ENCODE results near the gene CAMK1D.
"Not testable (repeated sequence)": the region's sequence is repeated elsewhere in the genome, so short reads cannot be mapped to it uniquely, and the experiment has no call there.

Gene CAMK1D

DNA sequence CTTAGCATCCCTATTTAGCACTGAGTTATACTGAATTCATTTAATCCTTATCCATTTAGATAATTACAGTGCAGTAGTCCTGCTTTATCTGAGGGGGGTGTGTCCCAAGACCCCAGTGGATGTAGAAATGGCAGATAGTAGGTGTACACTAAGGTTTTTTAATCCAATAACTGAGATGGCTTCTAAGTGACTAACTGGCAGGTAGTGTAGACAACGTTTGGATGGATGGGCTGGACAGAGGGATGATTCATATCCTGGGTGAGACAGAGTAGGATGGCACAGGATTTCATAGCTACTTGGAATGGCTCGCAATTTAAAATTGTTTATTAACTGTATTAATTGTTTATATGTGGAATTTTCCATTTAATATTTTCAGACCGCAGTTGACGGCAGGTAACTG, 356.6 kb downstream of the CAMK1D start:
- no peak for DNase-seq

DNA sequence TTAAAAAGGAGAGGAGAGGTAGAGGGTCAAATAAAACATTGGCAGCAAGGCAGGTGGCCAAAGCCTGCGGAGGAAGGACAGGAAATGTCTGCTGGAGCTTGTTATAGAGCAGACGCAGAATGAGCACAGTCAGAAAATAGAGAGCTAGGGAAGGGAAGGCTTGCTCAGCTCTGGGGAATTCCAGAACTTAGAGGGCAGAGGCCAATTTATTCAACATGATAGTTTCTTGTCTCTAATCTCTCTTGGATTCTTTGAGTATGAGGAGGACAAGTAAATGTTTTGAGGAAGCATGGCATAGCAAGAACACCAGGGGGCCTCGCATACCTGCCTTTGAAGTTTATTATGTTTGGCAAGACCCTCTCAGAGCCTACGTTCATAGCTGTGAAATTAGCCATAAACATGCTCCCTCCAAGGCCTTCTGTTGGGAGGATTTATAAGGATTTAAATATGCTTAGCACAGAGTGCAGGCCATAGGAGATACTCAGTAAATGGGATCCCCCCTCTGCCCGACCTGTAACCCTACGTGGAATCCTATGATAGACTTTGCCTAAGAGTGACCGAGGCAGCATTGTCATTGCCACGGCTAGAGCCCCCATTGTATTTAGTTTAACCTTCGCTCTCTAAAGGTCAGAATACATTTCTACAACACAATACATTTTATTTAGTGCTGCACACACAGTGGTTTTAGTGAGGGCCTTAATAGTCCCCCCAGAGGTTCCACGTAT, 358.3 kb downstream of the CAMK1D start:
- DNase-seq: peak in 1 of 5 experiments; percentile 73

DNA sequence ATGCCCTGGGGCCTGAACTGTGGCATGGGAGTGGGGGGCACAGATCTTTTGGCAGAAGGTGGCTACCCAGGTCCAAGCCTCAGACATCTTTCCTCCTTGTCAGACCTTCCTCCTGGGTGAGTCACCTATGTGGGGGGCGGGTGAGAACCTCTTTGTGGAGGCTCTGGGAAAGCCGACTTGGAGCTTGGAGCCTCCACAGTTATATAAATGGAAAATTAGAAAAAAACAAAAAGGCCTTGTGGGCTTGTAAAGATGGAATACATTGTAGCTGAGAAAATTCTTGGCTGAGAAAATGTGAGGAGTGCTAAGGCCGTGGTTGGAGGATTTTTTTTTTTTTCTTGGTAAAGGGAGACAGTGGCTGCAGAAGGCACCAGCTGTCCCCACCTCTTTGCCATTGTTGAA, 359.7 kb downstream of the CAMK1D start:
- no peak for DNase-seq

DNA sequence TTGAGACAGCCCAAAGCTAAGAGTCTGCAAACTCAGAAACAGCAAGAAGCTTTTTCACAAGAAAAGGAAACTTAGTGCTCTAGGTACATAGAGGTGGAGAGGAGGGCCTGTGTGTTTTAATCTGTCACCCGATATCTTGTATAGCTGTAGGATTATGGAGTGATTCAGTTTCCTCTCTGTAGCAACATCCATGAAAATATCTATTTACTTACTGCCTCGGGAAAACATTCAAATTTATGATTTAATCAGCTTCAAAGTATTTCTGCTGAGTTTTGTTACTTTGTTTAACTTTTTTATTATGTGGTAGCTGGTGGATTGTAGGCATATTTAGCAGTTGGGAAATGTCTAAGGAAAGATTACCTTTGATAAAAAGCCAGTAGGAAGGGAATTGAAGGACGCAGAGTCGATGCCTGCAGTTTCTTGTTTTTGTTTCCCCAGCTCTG, 360.2 kb downstream of the CAMK1D start:
- DNase-seq: no peak

DNA sequence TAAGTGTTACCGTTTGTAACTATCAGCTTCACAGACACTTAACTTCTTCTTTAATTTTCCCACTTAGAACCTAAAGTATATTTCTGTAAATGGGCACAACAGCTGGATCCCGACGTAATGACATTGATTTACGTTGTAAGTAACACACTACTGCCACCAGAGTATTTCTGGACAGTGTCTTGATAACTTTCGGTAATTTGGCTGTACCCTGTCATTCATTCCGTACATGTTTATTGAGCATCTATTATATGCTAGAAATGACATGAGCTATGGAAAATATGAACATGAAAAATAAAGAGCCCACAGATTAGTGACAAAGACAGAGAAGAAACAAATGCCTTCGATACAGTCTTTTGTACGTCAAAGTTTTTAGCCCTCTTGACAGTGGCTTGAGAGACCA, 360.8 kb downstream of the CAMK1D start:
- no peak for DNase-seq

DNA sequence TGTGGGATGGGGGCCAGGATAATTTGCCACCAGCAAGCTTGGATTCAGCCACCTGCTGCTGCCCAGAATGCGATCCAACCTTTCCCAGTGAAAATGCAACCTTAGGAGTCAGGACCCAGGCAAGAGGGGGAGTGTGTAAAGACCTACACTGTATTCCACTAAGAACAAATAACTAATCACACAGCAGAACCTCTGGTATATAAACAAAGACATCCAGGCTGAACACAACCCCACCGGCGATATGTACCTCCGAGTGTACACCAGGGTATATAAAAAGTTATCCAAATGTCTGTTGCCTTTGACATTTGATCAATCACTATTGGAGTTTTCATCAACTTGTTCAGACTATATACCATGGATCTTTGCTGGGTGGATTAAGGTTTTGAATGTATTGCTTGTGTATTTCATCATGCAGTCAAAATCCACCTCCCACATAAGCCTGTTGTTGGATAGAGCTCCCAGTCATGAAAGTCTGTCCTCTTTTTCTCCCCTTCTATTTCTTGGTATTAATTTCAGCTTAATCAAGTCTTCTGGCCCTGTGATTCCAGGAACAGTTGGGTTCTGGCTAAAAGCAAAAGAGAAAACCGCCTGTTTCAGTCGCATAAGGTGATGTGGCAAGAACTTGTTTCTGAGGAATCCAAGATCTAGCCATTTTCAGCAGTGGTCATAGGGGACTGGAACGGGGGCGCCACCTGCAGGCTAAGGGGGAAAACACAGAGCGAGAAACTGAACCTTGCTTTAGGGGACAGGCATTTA, 361.4 kb downstream of the CAMK1D start:
- DNase-seq: peak; percentile 39 to 89 (median 52)

DNA sequence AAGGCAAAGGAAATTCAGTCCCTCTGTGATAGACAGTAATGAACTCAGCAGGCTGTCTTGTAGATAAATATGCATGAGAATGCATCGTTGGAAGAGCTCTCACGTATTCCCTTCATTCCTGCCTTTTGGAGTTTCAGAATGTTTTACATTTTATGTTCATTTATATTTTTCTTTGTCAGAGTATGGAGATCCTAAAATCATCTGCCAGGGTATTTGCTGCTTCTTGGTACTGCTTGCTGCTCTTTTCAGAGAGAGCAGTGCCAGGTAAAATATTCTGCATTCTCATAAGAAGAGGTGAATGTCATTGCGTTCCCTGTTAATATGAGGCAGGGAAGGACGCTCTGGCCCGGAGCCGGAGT, 362.0 kb downstream of the CAMK1D start:
- no peak for DNase-seq

DNA sequence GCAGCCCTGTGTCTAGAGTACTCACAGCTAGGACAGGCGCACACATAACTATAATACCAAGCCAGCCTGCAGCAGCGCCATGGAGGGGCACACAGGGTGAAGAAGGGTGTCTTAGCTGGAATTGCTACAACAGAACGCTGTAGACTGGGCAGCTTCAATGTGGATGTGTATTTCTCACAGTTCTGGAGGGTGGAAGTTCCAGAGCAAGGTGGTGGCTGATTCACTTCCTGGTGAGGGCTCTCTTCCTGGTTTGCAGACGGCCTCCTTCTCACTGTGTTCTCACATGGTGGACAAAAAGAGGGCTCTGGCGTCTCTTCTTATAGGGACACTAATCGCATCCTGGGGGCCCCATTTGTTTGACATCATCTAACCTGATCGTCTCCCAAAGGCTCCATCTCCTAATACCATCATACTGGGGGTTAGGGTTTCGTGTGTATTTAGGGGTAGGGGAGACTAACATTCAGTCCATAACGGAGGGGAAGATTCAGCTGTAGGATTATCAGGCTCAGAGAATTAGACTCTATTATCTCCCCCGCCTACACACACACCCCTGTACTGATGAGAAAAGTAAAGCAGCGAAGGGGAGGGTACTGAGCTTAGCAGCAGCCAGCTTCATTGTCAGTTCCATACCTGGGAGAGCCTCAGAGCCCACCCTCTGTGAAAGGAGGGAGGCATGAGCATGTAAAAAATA, 363.1 kb downstream of the CAMK1D start:
- DNase-seq: no peak

DNA sequence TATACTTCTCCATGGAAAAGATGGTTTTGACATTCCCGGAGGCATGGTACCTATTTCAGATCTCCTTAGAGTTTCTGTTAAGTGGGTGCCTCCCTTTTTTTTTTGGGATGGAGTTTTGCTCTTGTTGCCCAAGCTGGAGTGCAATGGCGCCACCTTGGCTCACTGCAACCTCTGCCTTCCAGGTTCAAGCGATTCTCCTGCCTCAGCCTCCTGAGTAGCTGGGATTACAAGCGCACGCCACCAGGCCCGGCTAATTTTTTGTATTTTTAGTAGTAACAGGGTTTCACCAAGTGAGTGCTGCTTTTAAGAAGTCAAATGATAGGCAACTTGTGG, 363.6 kb downstream of the CAMK1D start:
- DNase-seq: not testable (repeated sequence)

DNA sequence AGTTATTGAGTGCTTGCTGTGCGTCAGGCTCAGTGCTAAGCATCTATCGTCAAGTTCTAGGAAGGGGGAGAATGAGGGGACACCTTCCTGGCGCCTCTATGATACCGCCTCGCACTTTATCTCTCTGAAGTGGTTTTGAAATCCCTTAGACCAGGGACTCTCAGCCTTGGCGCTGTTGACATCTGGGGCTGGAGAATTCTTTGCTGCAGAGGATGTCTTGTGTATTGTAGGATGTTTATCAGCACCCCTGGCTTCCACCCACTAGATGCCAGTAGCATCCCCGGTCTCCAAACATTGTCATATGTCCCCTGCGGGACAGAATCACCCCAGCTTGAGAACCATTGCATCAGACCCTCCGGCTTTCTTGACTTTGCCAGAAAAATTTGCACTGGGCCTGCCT, 366.7 kb downstream of the CAMK1D start:
- DNase-seq: no peak

DNA sequence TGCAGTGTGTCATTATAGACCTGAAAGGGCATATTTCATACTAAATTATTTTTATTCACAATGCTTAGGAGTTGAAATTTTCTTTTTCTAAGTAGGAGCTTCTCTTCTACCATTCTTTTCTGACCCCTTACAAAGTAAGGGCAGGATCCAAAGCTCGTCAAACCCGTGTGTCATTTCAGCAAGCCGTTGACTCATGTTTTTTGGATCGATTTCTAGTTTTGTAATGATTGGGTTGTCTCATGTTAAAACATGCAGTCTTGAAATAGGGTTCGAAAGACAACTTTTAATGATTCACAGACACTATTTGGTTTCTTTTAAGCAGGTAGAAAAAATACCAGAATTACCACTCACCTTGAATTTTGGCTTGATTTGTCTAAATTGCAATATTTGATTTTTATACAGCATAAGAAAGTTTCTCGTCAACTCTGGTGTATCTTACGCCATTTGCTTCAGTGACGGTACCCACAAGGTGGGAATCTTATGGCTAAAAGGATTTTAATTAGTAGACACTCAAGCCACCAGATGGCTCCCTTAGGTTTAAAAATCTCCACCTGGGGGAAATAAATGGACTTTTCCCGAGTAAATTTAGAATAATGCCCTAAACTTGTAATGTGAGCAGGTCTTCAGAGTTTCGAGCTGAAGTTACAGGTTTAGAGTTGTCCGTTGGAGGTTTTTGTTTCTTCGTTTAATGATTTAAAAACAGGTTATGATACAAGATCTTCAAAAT, 368.8 kb downstream of the CAMK1D start:
- no peak for DNase-seq

DNA sequence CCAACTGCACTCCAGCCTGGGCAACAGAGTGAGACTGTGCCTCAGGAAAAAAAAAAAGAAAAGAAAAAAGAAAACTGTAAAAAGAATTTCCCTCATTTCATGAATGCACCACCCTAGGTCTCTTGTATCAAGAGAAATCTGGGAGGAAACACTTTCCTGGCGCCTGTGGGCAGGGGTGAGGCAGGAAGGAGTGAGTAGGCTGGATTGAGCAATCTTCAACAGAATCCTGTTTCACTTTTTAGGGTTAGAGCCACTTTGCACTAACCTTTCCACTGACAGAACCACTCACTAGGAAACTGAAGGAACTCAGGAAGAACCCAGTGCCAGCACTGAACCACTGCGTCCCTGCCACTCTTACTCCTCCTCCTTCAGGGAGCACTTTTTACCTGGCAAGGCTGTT, 370.0 kb downstream of the CAMK1D start:
- DNase-seq: no peak

DNA sequence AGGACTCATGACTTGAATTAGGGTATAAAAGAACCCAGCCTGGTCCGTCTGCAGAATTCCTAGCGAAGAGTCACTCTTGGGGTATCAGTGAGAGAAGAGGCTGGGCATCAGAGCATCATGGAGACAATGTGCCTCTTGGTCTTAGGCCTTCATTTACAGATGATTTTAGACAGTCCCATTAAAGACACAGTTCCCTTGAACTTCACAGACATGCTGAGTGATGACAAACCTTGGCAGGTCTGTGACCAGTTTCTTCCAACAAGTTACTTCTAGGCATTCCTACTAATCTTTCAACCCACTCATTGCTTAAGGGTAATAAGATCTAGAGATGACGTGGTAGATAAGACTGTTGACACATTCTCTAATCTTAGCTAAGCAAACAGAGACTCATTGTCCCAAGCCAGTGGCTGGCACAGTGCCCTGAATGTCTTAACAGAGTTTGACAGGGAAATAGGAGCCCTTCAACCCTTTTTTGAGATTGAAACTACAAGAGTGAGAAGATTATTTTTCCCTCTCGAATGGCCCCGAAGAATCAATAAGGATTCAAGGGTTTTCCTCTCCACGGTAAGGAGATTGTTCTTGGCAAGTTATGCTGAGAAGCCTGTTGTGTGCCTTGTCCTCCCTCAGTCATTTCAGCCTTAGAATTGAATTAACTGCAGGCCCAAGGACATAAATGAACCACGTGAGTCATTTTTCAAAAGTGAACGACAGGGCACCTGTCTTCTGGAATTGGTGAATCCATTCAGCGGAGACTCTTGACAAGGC, 371.1 kb downstream of the CAMK1D start:
- peak in 2 of 5 experiments; percentile 33 to 73 for DNase-seq

DNA sequence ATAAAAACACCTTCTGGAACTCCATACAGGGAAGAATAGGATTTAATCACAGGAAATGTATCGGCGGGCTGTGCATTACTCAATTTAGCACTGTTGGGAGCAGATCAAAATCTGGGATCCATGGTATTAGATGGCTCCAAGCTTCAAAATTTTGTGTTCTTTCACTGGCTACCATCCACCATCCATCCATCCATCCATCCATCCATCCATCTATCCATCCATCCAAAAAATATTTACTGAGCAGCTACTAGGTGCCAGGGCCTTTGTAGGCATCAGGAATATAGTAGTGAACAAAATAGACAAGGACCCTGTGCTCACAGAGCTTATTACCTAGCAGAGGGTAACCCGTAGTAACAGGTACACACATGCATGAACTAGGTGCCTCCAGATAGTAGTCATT, 372.0 kb downstream of the CAMK1D start:
- no peak for DNase-seq

DNA sequence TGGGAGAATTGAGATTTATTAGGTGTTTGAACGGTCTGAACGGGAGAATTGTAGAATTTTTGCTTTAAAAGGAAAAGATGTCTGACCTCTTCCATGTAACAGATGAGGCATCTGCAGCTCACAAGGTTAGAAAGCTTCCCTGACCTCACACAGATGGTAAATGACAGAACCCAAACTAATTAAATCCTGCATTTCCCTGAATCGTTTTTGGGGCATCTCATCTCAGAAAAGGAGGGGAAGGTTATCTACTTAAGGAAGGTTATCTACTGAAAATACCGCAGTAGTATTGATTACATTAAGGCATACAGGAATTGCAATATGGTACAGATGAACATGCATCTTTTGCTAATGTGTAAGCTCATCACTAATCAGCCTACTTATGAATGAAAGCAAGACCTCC, 373.9 kb downstream of the CAMK1D start:
- DNase-seq: no peak

DNA sequence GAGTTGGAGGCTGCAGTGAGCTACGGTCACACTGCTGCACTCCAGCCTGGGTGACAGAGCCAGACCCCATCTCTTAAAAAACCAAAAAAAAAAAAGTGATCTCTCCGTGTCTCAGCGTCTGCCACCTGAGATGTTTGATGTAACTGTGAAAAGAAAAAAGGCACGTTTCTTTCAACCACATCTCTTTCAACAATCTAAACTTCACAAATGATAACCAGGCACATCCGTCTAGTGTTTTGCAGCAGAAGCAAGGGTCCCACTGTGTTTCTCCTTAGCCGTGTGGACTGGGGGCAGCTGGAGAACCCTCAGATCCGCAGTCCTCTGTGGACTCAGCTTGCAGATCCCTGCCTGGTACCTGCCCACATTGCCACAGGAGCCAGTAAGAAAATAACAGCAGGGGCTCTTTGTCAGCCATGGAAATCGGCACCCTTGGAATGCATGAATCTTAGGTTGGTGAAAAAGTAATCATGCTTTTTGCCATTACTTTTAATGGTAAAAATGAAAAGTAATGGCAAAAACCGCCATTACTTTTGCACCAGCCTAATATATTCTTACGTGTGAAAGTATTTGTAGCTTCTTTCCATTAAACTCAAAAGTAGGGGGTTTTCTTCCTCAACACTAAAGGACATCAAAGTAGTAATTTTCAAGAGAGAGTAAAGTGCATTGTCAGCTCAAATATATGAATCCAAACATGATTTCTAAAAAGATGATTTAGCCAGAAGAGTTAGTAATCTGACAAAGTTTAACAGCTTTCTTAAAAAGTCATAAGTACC, 375.6 kb downstream of the CAMK1D start:
- DNase-seq: peak in 1 of 5 experiments; percentile 56

DNA sequence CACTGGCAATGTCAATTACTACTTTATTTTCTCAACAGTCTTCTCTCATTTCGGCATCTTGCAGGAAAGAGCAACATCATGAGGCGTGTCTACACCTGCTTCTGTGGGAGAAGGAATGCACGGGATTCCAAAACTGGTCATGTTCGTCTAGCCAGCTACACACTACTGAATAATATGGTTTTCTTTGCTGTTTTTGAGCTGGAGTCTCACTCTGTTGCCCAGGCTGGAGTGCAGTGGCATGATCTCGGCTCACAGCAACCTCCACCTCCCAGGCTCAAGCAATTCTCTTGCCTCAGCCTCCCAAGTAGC, 376.2 kb downstream of the CAMK1D start:
- DNase-seq: not testable (repeated sequence)

DNA sequence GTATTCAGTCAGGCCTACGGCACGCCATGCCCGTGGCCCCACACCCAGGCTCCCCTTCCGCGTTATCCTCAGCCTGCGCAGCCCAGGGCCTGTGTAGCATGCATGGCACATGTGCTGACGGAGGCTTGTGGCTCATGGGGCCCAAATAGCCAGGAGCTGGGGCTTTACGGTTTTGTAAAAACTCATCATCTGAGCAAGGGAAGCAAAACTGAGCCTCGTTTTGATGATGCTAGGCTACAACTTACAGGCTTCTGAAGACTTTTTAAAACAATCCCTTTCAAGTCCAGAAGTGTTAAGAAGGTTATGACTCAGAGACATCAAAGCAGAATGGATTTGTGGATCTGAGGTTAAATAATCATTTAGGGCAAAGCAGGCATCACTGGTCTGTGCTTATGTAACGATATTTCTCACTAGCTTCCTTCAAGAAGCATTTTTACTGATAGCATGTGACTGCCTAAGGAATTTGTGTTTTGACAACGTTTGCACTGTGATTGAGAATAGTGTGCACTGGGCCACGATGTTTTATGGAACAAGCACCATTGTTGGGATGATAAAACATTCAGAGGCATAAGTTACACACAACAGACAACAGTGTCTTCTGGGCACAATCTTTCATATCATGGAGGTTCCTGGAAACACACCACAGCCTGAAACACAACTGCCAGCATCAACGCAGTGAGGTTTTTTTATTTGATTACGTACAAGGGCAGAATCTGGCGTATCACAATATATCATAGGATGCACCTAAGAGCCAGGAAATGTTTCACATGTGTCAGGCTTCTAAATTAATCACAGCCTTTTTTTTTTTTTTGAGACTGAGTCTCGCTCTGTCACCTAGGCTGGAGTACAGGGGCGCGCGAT, 377.9 kb downstream of the CAMK1D start:
- DNase-seq: peak in 1 of 5 experiments; percentile 68

DNA sequence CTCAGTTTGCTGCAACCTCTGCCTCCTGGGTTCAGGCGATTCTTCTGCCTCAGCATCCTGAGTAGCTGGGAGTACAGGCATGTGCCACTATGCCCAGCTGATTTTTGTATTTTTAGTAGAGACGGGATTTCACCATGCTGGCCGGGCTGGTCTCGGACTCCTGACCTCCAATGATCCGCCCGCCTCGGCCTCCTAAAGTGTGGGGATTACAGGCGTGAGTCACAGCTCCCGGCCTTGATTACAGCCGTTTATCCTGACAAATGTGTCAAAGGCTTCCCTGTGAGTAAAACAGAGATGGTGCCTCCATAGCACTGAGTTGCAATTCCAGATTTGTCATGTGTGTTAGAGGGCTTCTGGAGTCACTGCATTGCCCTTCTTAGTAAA, 378.5 kb downstream of the CAMK1D start:
- DNase-seq: no peak

DNA sequence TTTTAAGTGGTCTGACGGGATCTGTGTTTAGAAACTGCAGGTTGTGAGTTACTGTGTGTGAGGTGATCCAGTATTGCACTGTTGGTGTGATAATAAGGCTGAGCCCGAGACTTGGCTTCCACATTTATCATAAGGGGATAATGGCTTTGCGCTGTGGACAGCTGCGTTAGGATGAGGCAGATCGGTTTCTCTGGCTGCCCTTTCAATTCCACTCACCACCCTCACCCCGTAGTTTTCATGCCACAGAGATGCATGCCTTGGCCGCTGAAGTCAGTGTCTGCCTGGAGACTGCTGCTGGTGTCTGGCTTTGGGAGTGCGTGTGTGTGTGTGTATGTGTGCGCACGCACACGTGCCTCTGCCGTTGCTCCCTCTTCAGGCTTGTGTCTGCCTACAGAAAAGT, 379.1 kb downstream of the CAMK1D start:
- no peak for DNase-seq

DNA sequence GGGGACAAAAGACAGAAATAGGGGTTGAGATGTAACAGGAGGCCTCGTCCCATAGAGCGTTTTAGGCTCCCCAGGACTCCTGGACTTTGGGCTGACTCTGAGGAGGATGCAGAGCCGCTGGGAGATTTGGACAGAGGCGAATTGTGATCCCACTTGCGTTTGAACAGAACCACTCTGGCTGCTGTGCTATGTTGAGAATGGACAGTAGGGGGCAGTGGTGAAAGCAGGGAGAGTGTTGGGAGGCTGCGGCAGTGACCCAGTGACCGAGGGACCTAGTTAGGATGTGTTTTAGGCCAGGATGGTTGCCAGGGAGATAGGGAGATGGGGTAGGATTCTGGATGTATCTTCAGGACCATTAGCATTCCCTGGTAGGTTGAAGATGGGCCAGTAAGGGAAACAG, 380.5 kb downstream of the CAMK1D start:
- peak in 1 of 5 experiments; percentile 29 for DNase-seq

Data from T-helper 2 cell (primary cell).